ENCODE results near the gene RGS3.

GRCh38 chr9:113558632-113559502, 95.3 kb downstream of the RGS3 start:
- no peak for TF ChIP-seq CTCF (IDR thresholded peaks at IDR 0.05; ENCODE audit: low read depth, low read length)
- TF ChIP-seq EZH2phosphoT487 (IDR thresholded peaks at IDR 0.05; ENCODE audit: low read depth): no peak

All from OCI-LY3 (cell line).